GM10266 (cell line): ENCODE measurements around the gene ZSWIM1.
A peak's percentile ranks its signal among the peaks of the same experiment; 100 is the strongest.

ENCODE experiments used
- DNase-seq: peaks from one replicate; pipeline ENCODE4 v3.0.0; 2012; ENCODE audit errors: extremely low spot score
- CTCF ChIP-seq: IDR thresholded peaks from 2 replicates; pipeline ENCODE4 v1.5.1; 2012; ENCODE audit warnings: mild to moderate bottlenecking, low read depth; ENCODE audit not compliant: control insufficient read depth, insufficient read depth; ENCODE audit errors: missing control alignments

Gene ZSWIM1

GRCh38 chr20:45910670-45911485 lies 29.9 kb downstream of the ZSWIM1 start:
- no peak for TF ChIP-seq CTCF
- peak; percentile 98 for DNase-seq

GRCh38 chr20:45911486-45912343 lies 30.7 kb downstream of the ZSWIM1 start, which contains the start of gene PLTP:
TSS of gene PLTP (minus strand) at chr20:45912155. CDS start at chr20:45911452, 703 bp downstream.
- no peak for TF ChIP-seq CTCF
- peak; percentile 5 for DNase-seq

- no peak for DNase-seq
- no peak for TF ChIP-seq CTCF
These were observed 31.3 kb downstream of the ZSWIM1 start for GRCh38 chr20:45912344-45912682.

- TF ChIP-seq CTCF: no peak
- no peak for DNase-seq
These were observed 32.1 kb downstream of the ZSWIM1 start for GRCh38 chr20:45913116-45913515.

- no peak for DNase-seq
- no peak for TF ChIP-seq CTCF
These were observed 36.7 kb downstream of the ZSWIM1 start for GRCh38 chr20:45917790-45918141.

GRCh38 chr20:45918182-45918737 lies 37.2 kb downstream of the ZSWIM1 start:
- DNase-seq: no peak
- TF ChIP-seq CTCF: no peak
